ENCODE measurements around the gene WWOX.
"Not testable (repeated sequence)": the region's sequence is repeated elsewhere in the genome, so short reads cannot be mapped to it uniquely, and the experiment has no call there.

WWOX gene

GRCh38 chr16:78690510-78690909, 591.1 kb downstream of the WWOX start:
- DNase-seq (ENCODE audit: low spot score), result no peak

- DNase-seq (ENCODE audit: low spot score), result not testable (repeated sequence)
These were observed 592.3 kb downstream of the WWOX start for GRCh38 chr16:78691746-78692145.

- no peak for DNase-seq (ENCODE audit: low spot score)
These were observed 594.0 kb downstream of the WWOX start for GRCh38 chr16:78693496-78693895.

- DNase-seq (ENCODE audit: low spot score), result no peak
These were observed 595.0 kb downstream of the WWOX start for GRCh38 chr16:78694414-78694813.

- no peak for DNase-seq (ENCODE audit: low spot score)
These were observed 595.9 kb downstream of the WWOX start for GRCh38 chr16:78695391-78695790.

GRCh38 chr16:78696797-78697196, 597.3 kb downstream of the WWOX start:
- DNase-seq (ENCODE audit: low spot score), result no peak

- no peak for DNase-seq (ENCODE audit: low spot score)
These were observed 598.0 kb downstream of the WWOX start for GRCh38 chr16:78697426-78697825.

- DNase-seq (ENCODE audit: low spot score), result no peak
These were observed 604.5 kb downstream of the WWOX start for GRCh38 chr16:78703936-78704335.

GRCh38 chr16:78704416-78704815, 605.0 kb downstream of the WWOX start:
- no peak for DNase-seq (ENCODE audit: low spot score)

- DNase-seq (ENCODE audit: low spot score), result peak; percentile 53
These were observed 606.2 kb downstream of the WWOX start for GRCh38 chr16:78705694-78706093.

GRCh38 chr16:78706637-78707036, 607.2 kb downstream of the WWOX start:
- no peak for DNase-seq (ENCODE audit: low spot score)

- DNase-seq (ENCODE audit: low spot score), result no peak
These were observed 609.9 kb downstream of the WWOX start for GRCh38 chr16:78709137-78709884.

GRCh38 chr16:78715106-78715505, 615.7 kb downstream of the WWOX start:
- DNase-seq (ENCODE audit: low spot score), result no peak

GRCh38 chr16:78715673-78716072, 616.2 kb downstream of the WWOX start:
- DNase-seq (ENCODE audit: low spot score), result no peak

- no peak for DNase-seq (ENCODE audit: low spot score)
These were observed 618.7 kb downstream of the WWOX start for GRCh38 chr16:78718141-78718540.

- no peak for DNase-seq (ENCODE audit: low spot score)
These were observed 621.0 kb downstream of the WWOX start for GRCh38 chr16:78720416-78720815.

- DNase-seq (ENCODE audit: low spot score), result peak; percentile 4
These were observed 628.1 kb downstream of the WWOX start for GRCh38 chr16:78727536-78727935.

- no peak for DNase-seq (ENCODE audit: low spot score)
These were observed 630.2 kb downstream of the WWOX start for GRCh38 chr16:78729687-78730086.

- DNase-seq (ENCODE audit: low spot score), result no peak
These were observed 632.3 kb downstream of the WWOX start for GRCh38 chr16:78731785-78732184.

GRCh38 chr16:78732696-78733095, 633.2 kb downstream of the WWOX start:
- no peak for DNase-seq (ENCODE audit: low spot score)

- no peak for DNase-seq (ENCODE audit: low spot score)
These were observed 635.9 kb downstream of the WWOX start for GRCh38 chr16:78735337-78735736.

- DNase-seq (ENCODE audit: low spot score), result no peak
These were observed 638.2 kb downstream of the WWOX start for GRCh38 chr16:78737630-78738029.

- DNase-seq (ENCODE audit: low spot score), result no peak
These were observed 639.1 kb downstream of the WWOX start for GRCh38 chr16:78738557-78738956.

GRCh38 chr16:78740269-78740668, 640.8 kb downstream of the WWOX start:
- no peak for DNase-seq (ENCODE audit: low spot score)
